ENCODE data around the gene CRYGC. TPM values are rescaled to one million over a fixed set of nuclear protein-coding genes. Genes with fewer than 3 reads are reported as not detected.

Gene CRYGC
- total RNA-seq, 1 experiment from 2014 or later, result not detected

Other genes starting within 250 kb of the CRYGC start
- 19.7 and 19.9 TPM in 2 replicates for gene PLEKHM3, start 104.3 kb downstream of the CRYGC start, total RNA-seq (2014; rRNA removed; shearing (Covaris generic); ENCODE audit: low replicate concordance)
- not detected in 2 replicates for gene CRYGD, start 5.3 kb downstream of the CRYGC start, total RNA-seq (2014; rRNA removed; shearing (Covaris generic); ENCODE audit: low replicate concordance)
- not detected in 2 replicates for gene CRYGB, start 16.3 kb upstream of the CRYGC start, total RNA-seq (2014; rRNA removed; shearing (Covaris generic); ENCODE audit: low replicate concordance)
- gene CRYGA, start 33.8 kb upstream of the CRYGC start, total RNA-seq (2014; rRNA removed; shearing (Covaris generic); ENCODE audit: low replicate concordance), result not detected in 2 replicates
- not detected in 2 replicates for gene C2orf80, start 60.2 kb upstream of the CRYGC start, total RNA-seq (2014; rRNA removed; shearing (Covaris generic); ENCODE audit: low replicate concordance)
- gene IDH1, start 125.2 kb upstream of the CRYGC start, total RNA-seq (2014; rRNA removed; shearing (Covaris generic); ENCODE audit: low replicate concordance), result 44.1 and 50.6 TPM in 2 replicates
- gene PIKFYVE, start 136.4 kb upstream of the CRYGC start, total RNA-seq (2014; rRNA removed; shearing (Covaris generic); ENCODE audit: low replicate concordance), result 38.4 and 58.0 TPM in 2 replicates

All from Karpas-422 (cell line).